ENCODE results near the gene ATP8B4.

GRCh38 chr15:50168379-50168778 is 49.3 kb upstream of the ATP8B4 start:
- TF ChIP-seq, protein P1, sequence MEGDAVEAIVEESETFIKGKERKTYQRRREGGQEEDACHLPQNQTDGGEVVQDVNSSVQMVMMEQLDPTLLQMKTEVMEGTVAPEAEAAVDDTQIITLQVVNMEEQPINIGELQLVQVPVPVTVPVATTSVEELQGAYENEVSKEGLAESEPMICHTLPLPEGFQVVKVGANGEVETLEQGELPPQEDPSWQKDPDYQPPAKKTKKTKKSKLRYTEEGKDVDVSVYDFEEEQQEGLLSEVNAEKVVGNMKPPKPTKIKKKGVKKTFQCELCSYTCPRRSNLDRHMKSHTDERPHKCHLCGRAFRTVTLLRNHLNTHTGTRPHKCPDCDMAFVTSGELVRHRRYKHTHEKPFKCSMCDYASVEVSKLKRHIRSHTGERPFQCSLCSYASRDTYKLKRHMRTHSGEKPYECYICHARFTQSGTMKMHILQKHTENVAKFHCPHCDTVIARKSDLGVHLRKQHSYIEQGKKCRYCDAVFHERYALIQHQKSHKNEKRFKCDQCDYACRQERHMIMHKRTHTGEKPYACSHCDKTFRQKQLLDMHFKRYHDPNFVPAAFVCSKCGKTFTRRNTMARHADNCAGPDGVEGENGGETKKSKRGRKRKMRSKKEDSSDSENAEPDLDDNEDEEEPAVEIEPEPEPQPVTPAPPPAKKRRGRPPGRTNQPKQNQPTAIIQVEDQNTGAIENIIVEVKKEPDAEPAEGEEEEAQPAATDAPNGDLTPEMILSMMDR (IDR thresholded peaks at IDR 0.05), result no peak
- TF ChIP-seq POLR2A (IDR thresholded peaks at IDR 0.05), result no peak

All from right lobe of liver (tissue), 4 donors.